ENCODE data around the gene GPC5.

DNA sequence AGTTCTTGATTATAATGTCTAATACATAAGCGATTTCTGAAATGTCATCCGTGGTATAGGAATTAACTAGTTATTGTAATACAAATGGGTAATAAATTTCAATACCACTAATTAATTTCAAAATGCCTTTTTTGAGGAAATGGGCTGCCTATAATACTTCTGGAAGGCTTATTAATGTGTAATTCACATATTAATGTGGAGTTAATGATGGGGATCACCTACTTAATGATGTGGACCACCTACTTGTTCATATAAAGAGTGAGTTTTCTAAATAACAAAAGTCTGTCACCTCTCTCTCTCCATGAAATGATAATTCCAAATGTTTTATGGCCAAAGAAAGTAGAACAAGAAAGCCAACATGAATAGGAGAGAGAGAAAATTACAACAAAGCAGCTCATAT, 914.4 kb downstream of the GPC5 start:
- TF ChIP-seq YY1 (IDR thresholded peaks at IDR 0.05; ENCODE audit: low read depth) (no peak), TAF1 (IDR thresholded peaks at IDR 0.05; ENCODE audit: low read depth) (no peak), EGR1 (IDR thresholded peaks at IDR 0.05) (no peak), RAD21 (IDR thresholded peaks at IDR 0.05; ENCODE audit: low read depth) (no peak), TEAD4 (IDR thresholded peaks at IDR 0.05) (no peak)
- TF ChIP-seq, protein P1, sequence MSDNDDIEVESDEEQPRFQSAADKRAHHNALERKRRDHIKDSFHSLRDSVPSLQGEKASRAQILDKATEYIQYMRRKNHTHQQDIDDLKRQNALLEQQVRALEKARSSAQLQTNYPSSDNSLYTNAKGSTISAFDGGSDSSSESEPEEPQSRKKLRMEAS (IDR thresholded peaks at IDR 0.05) = no peak
- TF ChIP-seq, protein P2, sequence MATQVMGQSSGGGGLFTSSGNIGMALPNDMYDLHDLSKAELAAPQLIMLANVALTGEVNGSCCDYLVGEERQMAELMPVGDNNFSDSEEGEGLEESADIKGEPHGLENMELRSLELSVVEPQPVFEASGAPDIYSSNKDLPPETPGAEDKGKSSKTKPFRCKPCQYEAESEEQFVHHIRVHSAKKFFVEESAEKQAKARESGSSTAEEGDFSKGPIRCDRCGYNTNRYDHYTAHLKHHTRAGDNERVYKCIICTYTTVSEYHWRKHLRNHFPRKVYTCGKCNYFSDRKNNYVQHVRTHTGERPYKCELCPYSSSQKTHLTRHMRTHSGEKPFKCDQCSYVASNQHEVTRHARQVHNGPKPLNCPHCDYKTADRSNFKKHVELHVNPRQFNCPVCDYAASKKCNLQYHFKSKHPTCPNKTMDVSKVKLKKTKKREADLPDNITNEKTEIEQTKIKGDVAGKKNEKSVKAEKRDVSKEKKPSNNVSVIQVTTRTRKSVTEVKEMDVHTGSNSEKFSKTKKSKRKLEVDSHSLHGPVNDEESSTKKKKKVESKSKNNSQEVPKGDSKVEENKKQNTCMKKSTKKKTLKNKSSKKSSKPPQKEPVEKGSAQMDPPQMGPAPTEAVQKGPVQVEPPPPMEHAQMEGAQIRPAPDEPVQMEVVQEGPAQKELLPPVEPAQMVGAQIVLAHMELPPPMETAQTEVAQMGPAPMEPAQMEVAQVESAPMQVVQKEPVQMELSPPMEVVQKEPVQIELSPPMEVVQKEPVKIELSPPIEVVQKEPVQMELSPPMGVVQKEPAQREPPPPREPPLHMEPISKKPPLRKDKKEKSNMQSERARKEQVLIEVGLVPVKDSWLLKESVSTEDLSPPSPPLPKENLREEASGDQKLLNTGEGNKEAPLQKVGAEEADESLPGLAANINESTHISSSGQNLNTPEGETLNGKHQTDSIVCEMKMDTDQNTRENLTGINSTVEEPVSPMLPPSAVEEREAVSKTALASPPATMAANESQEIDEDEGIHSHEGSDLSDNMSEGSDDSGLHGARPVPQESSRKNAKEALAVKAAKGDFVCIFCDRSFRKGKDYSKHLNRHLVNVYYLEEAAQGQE (IDR thresholded peaks at IDR 0.05; ENCODE audit: low read depth) = no peak
